ENCODE measurements around the gene SLC8A3. TPM values are rescaled to one million over a fixed set of nuclear protein-coding genes. Genes with fewer than 3 reads are reported as not detected.

The SLC8A3 gene
- total and polyA plus RNA-seq, 2 donors (not counting 3 experiments of a cell fraction or from before 2014, with no cell fraction given) = not detected

DNA sequence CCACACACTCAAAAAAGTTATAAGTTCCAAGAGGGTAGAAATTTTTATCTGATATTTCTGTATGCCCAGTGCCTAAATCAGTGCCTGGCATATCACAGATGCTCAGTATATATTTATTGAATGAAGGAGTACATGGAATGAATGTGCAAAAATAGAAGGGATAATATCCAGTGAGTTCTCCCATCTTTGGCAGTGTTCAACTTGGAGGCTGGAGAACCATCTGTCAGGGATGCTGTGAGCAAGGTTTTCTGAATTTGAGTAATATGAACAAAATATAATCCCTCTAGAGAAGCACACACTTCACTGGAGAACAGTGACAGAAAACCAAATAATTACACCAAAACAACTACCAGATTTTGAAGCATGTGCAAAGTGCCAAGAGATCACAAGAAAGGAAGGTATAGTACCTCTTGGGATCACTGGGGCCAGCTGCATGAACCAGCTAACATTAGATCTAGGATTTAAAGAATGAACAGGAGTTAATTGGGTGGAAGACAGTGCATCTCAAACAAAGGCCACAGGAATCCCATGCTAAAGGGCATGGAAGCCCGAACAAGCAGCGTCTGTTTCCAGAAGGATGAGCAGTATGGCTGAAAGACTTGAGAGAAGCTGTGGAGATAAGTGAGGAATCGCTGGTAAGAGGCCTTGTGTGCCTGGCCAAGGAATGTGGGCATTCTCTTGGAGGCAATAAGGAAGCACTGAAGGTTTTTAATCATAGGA, 11.5 kb downstream of the SLC8A3 start:
- CTCF ChIA-PET = no interaction called here
- H3K9ac ChIP-seq (replicated peaks; ENCODE audit: extremely low read depth, insufficient read depth, low read length) = no peak overlapping the region
- POLR2A ChIA-PET = no interaction called here
- DNase-seq (ENCODE audit: low read depth, low spot score) = no peak
- H3K36me3 ChIP-seq (ENCODE audit: control insufficient read depth in 2 of 2, extremely low read depth in 1 of 2, insufficient read depth in 2 of 2, low read length in 2 of 2) = no peaks in the 10 kb centered on the region
- no peaks in the 10 kb centered on the region for H4K20me1 ChIP-seq (replicated peaks; ENCODE audit: control insufficient read depth, extremely low read depth, insufficient read depth, low read length)
- H3K27me3 ChIP-seq (ENCODE audit: control insufficient read depth in 2 of 2, insufficient read depth in 2 of 2, low read length in 2 of 2) = no peaks in the 10 kb centered on the region
- no peak overlapping the region for H2AFZ ChIP-seq (ENCODE audit: low read depth, low read length)
- dilution Hi-C loops (cut with MboI; ENCODE audit: extremely low pct_ligation_motif_present, low sequenced_read_pairs) = no loop called here
- H3K4me2 ChIP-seq (ENCODE audit: insufficient read depth, low read length) = no peak overlapping the region
- H3K4me3 ChIP-seq (replicated peaks in 1 of 3; ENCODE audit: insufficient read depth in 1 of 3, low read depth in 1 of 3, low read length in 3 of 3) = no peak overlapping the region
- no peaks in the 10 kb centered on the region for H3K9me3 ChIP-seq (replicated peaks; ENCODE audit: control insufficient read depth, insufficient read depth, low read length)
- intact Hi-C loops (cut with micrococcal nuclease) = no loop called here
- BruUV-seq (replicated peaks) = no TSS peak
- H3K9me1 ChIP-seq (replicated peaks; ENCODE audit: control insufficient read depth, extremely low read depth, insufficient read depth, low read length) = no peaks in the 10 kb centered on the region
- H3K4me1 ChIP-seq (ENCODE audit: control insufficient read depth, extremely low read depth, insufficient read depth, low read length) = no peaks in the 10 kb centered on the region
- TF ChIP-seq MYC (IDR thresholded peaks at IDR 0.05; ENCODE audit: low read depth, low read length) (no peak), EZH2 (IDR thresholded peaks at IDR 0.05; ENCODE audit: borderline replicate concordance, low read depth, low read length, severe bottlenecking) (no peak), POLR2AphosphoS5 (IDR thresholded peaks at IDR 0.05; ENCODE audit: insufficient read depth, low read depth, low read length) (no peak)
- H3K27ac ChIP-seq (ENCODE audit: insufficient read depth, low read depth, low read length) = no peak overlapping the region
- H3K79me2 ChIP-seq (ENCODE audit: control insufficient read depth, insufficient read depth, low read length) = no peaks in the 10 kb centered on the region
- FAIRE-seq = no peak

DNA sequence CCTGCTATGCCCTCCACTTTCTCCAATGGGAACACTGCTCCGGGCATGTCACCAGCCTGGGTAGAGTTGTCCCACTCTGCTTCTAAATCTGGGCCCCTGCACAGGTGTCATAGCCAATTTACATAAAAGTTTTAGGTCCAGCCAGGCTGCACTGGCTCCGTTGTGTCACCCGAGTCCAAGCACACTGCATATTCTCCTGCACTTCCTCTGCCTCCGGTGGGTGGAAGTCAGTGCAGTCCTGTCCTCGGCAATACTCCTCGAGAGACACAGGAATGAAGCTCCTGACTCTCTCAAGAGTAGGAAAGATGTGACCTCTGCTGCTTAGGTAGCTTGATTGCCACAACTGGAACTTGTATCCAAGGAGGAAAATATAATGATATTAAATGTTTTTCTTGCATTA, 15.2 kb downstream of the SLC8A3 start:
- no peak overlapping the region for H2AFZ ChIP-seq (ENCODE audit: low read depth, low read length)
- no peaks in the 10 kb centered on the region for H3K27me3 ChIP-seq (ENCODE audit: control insufficient read depth in 2 of 2, insufficient read depth in 2 of 2, low read length in 2 of 2)
- CTCF ChIA-PET = interaction anchor here (1.7 kb wide), 1 partner anchor 16 kb away, joined by 4 read pairs; no protein-coding TSS in a partner anchor
- dilution Hi-C loops (cut with MboI; ENCODE audit: extremely low pct_ligation_motif_present, low sequenced_read_pairs) (no loop called here), intact Hi-C loops (cut with micrococcal nuclease) (no loop called here)
- FAIRE-seq (no peak), DNase-seq (ENCODE audit: low read depth, low spot score) (no peak)
- H3K9me3 ChIP-seq (replicated peaks; ENCODE audit: control insufficient read depth, insufficient read depth, low read length) = no peaks in the 10 kb centered on the region
- H3K9me1 ChIP-seq (replicated peaks; ENCODE audit: control insufficient read depth, extremely low read depth, insufficient read depth, low read length) = no peaks in the 10 kb centered on the region
- H4K20me1 ChIP-seq (replicated peaks; ENCODE audit: control insufficient read depth, extremely low read depth, insufficient read depth, low read length) = no peaks in the 10 kb centered on the region
- H3K4me2 ChIP-seq (ENCODE audit: insufficient read depth, low read length) = no peak overlapping the region
- H3K79me2 ChIP-seq (ENCODE audit: control insufficient read depth, insufficient read depth, low read length) = no peaks in the 10 kb centered on the region
- H3K4me1 ChIP-seq (ENCODE audit: control insufficient read depth, extremely low read depth, insufficient read depth, low read length) = no peaks in the 10 kb centered on the region
- no peak overlapping the region for H3K27ac ChIP-seq (ENCODE audit: insufficient read depth, low read depth, low read length)
- no peaks in the 10 kb centered on the region for H3K36me3 ChIP-seq (ENCODE audit: control insufficient read depth in 2 of 2, extremely low read depth in 1 of 2, insufficient read depth in 2 of 2, low read length in 2 of 2)
- BruUV-seq (replicated peaks) = no TSS peak
- TF ChIP-seq JUN (IDR thresholded peaks at IDR 0.05; ENCODE audit: borderline replicate concordance, insufficient read depth, insufficient read length, low read depth) (no peak), EZH2 (IDR thresholded peaks at IDR 0.05; ENCODE audit: borderline replicate concordance, low read depth, low read length, severe bottlenecking) (no peak), GATA2 (IDR thresholded peaks at IDR 0.05; ENCODE audit: insufficient read depth, insufficient read length, low read depth, low read length) (no peak), POLR2A (IDR thresholded peaks at IDR 0.05; ENCODE audit: low read depth, low read length) (no peak), MYC (IDR thresholded peaks at IDR 0.05; ENCODE audit: low read depth, low read length) (no peak), FOS (IDR thresholded peaks at IDR 0.05; ENCODE audit: borderline replicate concordance, insufficient read depth, low read length) (no peak), POLR2AphosphoS5 (IDR thresholded peaks at IDR 0.05; ENCODE audit: insufficient read depth, low read depth, low read length) (no peak)
- TF ChIP-seq, protein P1, sequence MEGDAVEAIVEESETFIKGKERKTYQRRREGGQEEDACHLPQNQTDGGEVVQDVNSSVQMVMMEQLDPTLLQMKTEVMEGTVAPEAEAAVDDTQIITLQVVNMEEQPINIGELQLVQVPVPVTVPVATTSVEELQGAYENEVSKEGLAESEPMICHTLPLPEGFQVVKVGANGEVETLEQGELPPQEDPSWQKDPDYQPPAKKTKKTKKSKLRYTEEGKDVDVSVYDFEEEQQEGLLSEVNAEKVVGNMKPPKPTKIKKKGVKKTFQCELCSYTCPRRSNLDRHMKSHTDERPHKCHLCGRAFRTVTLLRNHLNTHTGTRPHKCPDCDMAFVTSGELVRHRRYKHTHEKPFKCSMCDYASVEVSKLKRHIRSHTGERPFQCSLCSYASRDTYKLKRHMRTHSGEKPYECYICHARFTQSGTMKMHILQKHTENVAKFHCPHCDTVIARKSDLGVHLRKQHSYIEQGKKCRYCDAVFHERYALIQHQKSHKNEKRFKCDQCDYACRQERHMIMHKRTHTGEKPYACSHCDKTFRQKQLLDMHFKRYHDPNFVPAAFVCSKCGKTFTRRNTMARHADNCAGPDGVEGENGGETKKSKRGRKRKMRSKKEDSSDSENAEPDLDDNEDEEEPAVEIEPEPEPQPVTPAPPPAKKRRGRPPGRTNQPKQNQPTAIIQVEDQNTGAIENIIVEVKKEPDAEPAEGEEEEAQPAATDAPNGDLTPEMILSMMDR (IDR thresholded peaks at IDR 0.05; ENCODE audit: extremely low read depth in 1 of 2, insufficient read depth in 1 of 2, low read depth in 1 of 2, low read length in 2 of 2) = no peak
- TF ChIP-seq, protein P2, sequence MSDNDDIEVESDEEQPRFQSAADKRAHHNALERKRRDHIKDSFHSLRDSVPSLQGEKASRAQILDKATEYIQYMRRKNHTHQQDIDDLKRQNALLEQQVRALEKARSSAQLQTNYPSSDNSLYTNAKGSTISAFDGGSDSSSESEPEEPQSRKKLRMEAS (IDR thresholded peaks at IDR 0.05; ENCODE audit: insufficient read depth, insufficient read length) = no peak
- POLR2A ChIA-PET = no interaction called here
- no peak overlapping the region for H3K9ac ChIP-seq (replicated peaks; ENCODE audit: extremely low read depth, insufficient read depth, low read length)
- H3K4me3 ChIP-seq (replicated peaks in 1 of 3; ENCODE audit: insufficient read depth in 1 of 3, low read depth in 1 of 3, low read length in 3 of 3) = no peak overlapping the region

Data from endothelial cell of umbilical vein (primary cell).